ENCODE data around the gene FGF22. TPM values are rescaled to one million over a fixed set of nuclear protein-coding genes. Genes with fewer than 3 reads are reported as not detected.

Gene FGF22
- total RNA-seq, 4 donors from 2014 or later = 0.30 to 9.0 (median 3.4) TPM

DNA sequence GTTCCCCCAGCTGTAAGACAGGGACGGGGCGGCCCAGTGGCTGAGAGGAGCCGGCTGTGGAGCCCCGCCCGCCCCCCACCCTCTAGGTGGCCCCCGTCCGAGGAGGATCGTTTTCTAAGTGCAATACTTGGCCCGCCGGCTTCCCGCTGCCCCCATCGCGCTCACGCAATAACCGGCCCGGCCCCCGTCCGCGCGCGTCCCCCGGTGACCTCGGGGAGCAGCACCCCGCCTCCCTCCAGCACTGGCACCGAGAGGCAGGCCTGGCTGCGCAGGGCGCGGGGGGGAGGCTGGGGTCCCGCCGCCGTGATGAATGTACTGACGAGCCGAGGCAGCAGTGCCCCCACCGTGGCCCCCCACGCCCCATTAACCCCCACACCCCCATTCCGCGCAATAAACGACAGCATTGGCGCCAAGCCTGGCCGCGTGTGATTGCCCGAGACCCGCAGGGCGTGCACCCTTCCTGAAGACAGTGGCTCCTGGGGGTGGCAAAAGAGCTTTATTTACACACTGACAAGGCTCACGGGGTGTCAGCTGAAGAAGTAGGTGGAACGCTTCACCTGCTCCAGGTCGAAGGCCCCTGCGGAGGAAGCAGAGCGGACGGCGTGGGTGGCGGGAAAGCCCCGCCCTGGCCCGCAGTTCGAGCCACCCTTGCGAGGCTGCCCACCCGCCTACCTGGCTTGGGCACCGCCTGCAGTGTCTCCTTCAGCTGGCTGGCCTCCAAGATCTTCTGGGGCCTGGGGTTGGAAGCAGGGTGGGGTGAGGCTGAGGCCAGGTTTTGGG, 22.7 kb upstream of the FGF22 start:
- Histone ChIP-seq H3K27ac (no peak overlapping the region), H3K36me3 (peaks cover 3 to 53% (median 23%) of the 10 kb centered on the region in 3 donors), H3K4me3 (no peak overlapping the region), H3K9me3 (no peaks in the 10 kb centered on the region), H3K4me1 (peaks cover 0 to 8% (median 0%) of the 10 kb centered on the region in 4 donors), H3K27me3 (peaks cover 0 to 26% of the 10 kb centered on the region in 2 donors)
- TF ChIP-seq, protein P1, sequence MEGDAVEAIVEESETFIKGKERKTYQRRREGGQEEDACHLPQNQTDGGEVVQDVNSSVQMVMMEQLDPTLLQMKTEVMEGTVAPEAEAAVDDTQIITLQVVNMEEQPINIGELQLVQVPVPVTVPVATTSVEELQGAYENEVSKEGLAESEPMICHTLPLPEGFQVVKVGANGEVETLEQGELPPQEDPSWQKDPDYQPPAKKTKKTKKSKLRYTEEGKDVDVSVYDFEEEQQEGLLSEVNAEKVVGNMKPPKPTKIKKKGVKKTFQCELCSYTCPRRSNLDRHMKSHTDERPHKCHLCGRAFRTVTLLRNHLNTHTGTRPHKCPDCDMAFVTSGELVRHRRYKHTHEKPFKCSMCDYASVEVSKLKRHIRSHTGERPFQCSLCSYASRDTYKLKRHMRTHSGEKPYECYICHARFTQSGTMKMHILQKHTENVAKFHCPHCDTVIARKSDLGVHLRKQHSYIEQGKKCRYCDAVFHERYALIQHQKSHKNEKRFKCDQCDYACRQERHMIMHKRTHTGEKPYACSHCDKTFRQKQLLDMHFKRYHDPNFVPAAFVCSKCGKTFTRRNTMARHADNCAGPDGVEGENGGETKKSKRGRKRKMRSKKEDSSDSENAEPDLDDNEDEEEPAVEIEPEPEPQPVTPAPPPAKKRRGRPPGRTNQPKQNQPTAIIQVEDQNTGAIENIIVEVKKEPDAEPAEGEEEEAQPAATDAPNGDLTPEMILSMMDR (IDR thresholded peaks at IDR 0.05) = no peak
- no peak for TF ChIP-seq POLR2A (IDR thresholded peaks at IDR 0.05)
- TF ChIP-seq EP300 (IDR thresholded peaks at IDR 0.05) = no peak
- DNase-seq (ENCODE audit: low spot score in 2 of 2) = no peak
- 89% methylated on average over 36 to 46 of the region's 58 CpGs for WGBS, 2 donors

- no peaks in the 10 kb centered on the region for H3K9me3 ChIP-seq
- H3K36me3 ChIP-seq = peaks cover 3 to 60% (median 23%) of the 10 kb centered on the region in 3 donors
- peaks cover 0 to 14% (median 0%) of the 10 kb centered on the region in 4 donors for H3K4me1 ChIP-seq
- DNase-seq (ENCODE audit: low spot score in 2 of 2) = no peak
- 90% methylated on average over 24 to 25 of the region's 29 CpGs for WGBS, 2 donors
- TF ChIP-seq EP300 (IDR thresholded peaks at IDR 0.05) (no peak), POLR2A (IDR thresholded peaks at IDR 0.05) (no peak)
- TF ChIP-seq, protein P1 (IDR thresholded peaks at IDR 0.05) = no peak
- peaks cover 0 to 26% of the 10 kb centered on the region in 2 donors for H3K27me3 ChIP-seq
- no peak overlapping the region for H3K4me3 ChIP-seq
- H3K27ac ChIP-seq = no peak overlapping the region
Observed at GRCh38 chr19:617551-618246, 22.0 kb upstream of the FGF22 start.

- TF ChIP-seq POLR2A (IDR thresholded peaks at IDR 0.05) = no peak
- H3K36me3 ChIP-seq = peaks cover 3 to 66% (median 23%) of the 10 kb centered on the region in 3 donors
- H3K4me1 ChIP-seq = peaks cover 0 to 19% (median 0%) of the 10 kb centered on the region in 4 donors
- peaks cover 0 to 26% of the 10 kb centered on the region in 2 donors for H3K27me3 ChIP-seq
- no peaks in the 10 kb centered on the region for H3K9me3 ChIP-seq
- no peak for DNase-seq (ENCODE audit: low spot score in 2 of 2)
- no peak overlapping the region for H3K27ac ChIP-seq
- no peak overlapping the region for H3K4me3 ChIP-seq
- 85 to 89% methylated on average over 10 to 19 of the region's 19 CpGs for WGBS, 2 donors
Observed at GRCh38 chr19:618247-618619, 21.4 kb upstream of the FGF22 start.

GRCh38 chr19:618674-619285, 20.9 kb upstream of the FGF22 start:
- 92 to 93% methylated on average over 25 of the region's 27 CpGs for WGBS, 2 donors
- Histone ChIP-seq H3K27me3 (peaks cover 0 to 26% of the 10 kb centered on the region in 2 donors), H3K4me1 (peaks cover 0 to 24% (median 0%) of the 10 kb centered on the region in 4 donors), H3K36me3 (peaks cover 3 to 71% (median 23%) of the 10 kb centered on the region in 3 donors), H3K27ac (no peak overlapping the region), H3K9me3 (no peaks in the 10 kb centered on the region), H3K4me3 (no peak overlapping the region)
- DNase-seq (ENCODE audit: low spot score in 2 of 2) = no peak
- TF ChIP-seq, protein P1 (IDR thresholded peaks at IDR 0.05) = no peak
- TF ChIP-seq EP300 (IDR thresholded peaks at IDR 0.05) = no peak
- TF ChIP-seq POLR2A (IDR thresholded peaks at IDR 0.05) = no peak

DNA sequence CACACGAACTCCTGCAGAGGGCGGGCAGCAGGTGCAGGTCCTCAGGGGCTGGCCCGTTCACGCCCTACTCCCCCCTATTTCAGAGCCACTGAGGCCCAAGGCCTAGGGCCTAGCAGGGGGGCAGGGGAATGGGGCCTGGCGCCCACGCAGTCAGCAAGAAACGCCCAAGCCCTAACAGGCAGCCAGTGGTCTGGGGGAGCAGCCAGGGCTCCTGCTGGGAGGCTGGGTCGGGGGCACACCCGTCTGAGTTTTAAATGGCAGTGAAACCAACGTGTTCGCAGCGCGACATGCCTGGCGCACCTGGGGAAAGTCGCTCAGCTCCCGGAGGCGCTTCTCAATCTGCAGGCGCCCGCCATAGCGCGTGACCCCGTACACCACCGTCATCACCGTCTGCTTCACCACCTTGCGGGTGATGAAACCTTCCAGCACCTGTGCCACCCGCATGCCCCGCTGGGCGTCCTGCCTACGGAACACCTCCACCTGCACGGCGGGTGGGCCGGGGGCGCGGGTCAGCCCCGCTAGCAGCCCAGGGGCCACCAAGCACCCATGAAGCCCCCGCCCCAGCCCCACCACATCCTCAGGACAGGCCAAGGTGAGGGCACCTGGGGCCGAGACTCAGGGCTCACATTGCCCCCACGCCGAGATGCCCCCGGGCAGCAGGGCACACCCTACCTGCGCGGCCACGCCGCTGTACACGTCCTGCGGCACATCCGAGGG, 20.2 kb upstream of the FGF22 start:
- Histone ChIP-seq H3K4me1 (peaks cover 0 to 28% (median 0%) of the 10 kb centered on the region in 4 donors), H3K4me3 (no peak overlapping the region), H3K9me3 (no peaks in the 10 kb centered on the region), H3K27me3 (peaks cover 0 to 21% of the 10 kb centered on the region in 2 donors), H3K27ac (no peak overlapping the region), H3K36me3 (peaks cover 3 to 78% (median 23%) of the 10 kb centered on the region in 3 donors)
- WGBS, 2 donors = 95% methylated on average over 46 of the region's 47 CpGs
- TF ChIP-seq EP300 (IDR thresholded peaks at IDR 0.05) (no peak), POLR2A (IDR thresholded peaks at IDR 0.05) (no peak)
- TF ChIP-seq, protein P1 (IDR thresholded peaks at IDR 0.05) = no peak
- no peak for DNase-seq (ENCODE audit: low spot score in 2 of 2)

Measured in tibial nerve (tissue), 4 donors.